MM.1S (cell line): ENCODE measurements around the gene CALML5.

Source experiments
- DNase-seq: peaks from one replicate; pipeline ENCODE4 v3.0.0-alpha.2; 2015
- H2AFZ ChIP-seq: fragments of 300-600 bp; sonication (generic); 2 replicates; pipeline ENCODE4 v1.6.0; 2016; ENCODE audit warnings: antibody characterized with exemption, low read length
- H3F3A ChIP-seq: fragments of 300-600 bp; sonication (generic); 2 replicates; pipeline ENCODE4 v1.6.1; 2016; ENCODE audit warnings: mild to moderate bottlenecking, antibody characterized with exemption, low read length, moderate library complexity, mixed read lengths; ENCODE audit not compliant: insufficient read depth
- H3K27ac ChIP-seq: fragments of 300-600 bp; sonication (generic); 2 replicates; pipeline ENCODE4 v1.5.1; 2016; ENCODE audit warnings: mild to moderate bottlenecking, low read length
- H3K27me3 ChIP-seq: fragments of 300-600 bp; sonication (generic); replicated peaks from 2 replicates; pipeline ENCODE4 v1.6.0; 2016; ENCODE audit warnings: low read length; ENCODE audit not compliant: insufficient read depth
- H3K36me3 ChIP-seq: fragments of 300-600 bp; sonication (generic); replicated peaks from 2 replicates; pipeline ENCODE4 v1.6.1; 2016; ENCODE audit warnings: mild to moderate bottlenecking, low read length, mixed read lengths; ENCODE audit not compliant: insufficient read depth
- H3K4me1 ChIP-seq: fragments of 300-600 bp; sonication (generic); 2 replicates; pipeline ENCODE4 v1.6.1; 2016; ENCODE audit warnings: low read length, mixed read lengths
- H3K4me2 ChIP-seq: fragments of 300-600 bp; sonication (generic); 2 replicates; pipeline ENCODE4 v1.6.0; 2016; ENCODE audit warnings: low read depth, low read length
- H3K4me3 ChIP-seq: fragments of 300-600 bp; sonication (generic); 2 replicates; pipeline ENCODE4 v1.5.1; 2016; ENCODE audit warnings: low read length, mixed read lengths
- H3K79me2 ChIP-seq: fragments of 300-600 bp; sonication (generic); 2 replicates; pipeline ENCODE4 v1.6.1; 2016; ENCODE audit warnings: mixed run types, low read length, mixed read lengths
- H3K9ac ChIP-seq: fragments of 300-600 bp; sonication (generic); 2 replicates; pipeline ENCODE4 v1.6.1; 2016; ENCODE audit warnings: low read length, mixed read lengths
- H3K9me2 ChIP-seq: fragments of 300-600 bp; sonication (generic); replicated peaks from 2 replicates; pipeline ENCODE4 v1.6.1; 2016; ENCODE audit warnings: mild to moderate bottlenecking, low read length, mixed read lengths; ENCODE audit not compliant: insufficient read depth
- H3K9me3 ChIP-seq: fragments of 300-600 bp; sonication (generic); replicated peaks from 2 replicates; pipeline ENCODE4 v1.6.1; 2016; ENCODE audit warnings: mild to moderate bottlenecking, low read length, mixed read lengths; ENCODE audit not compliant: insufficient read depth
- H4K20me1 ChIP-seq: fragments of 300-600 bp; sonication (generic); 2 replicates; pipeline ENCODE4 v1.6.1; 2016; ENCODE audit warnings: mild to moderate bottlenecking, low read length, moderate library complexity, mixed read lengths; ENCODE audit not compliant: insufficient read depth
- CTCF ChIP-seq: fragments of 300-600 bp; sonication (generic); IDR thresholded peaks from 2 replicates; pipeline ENCODE4 v1.5.1; 2016; ENCODE audit warnings: antibody characterized with exemption, low read length, mixed read lengths
- EZH2 ChIP-seq: fragments of 300-600 bp; sonication (generic); optimal IDR thresholded peaks from 2 replicates; pipeline ENCODE3; 2017; ENCODE audit warnings: low read depth, mild to moderate bottlenecking, antibody characterized with exemption, low read length, mixed read lengths
- EZH2phosphoT487 ChIP-seq: fragments of 300-600 bp; sonication (generic); IDR thresholded peaks from 2 replicates; pipeline ENCODE4 v1.6.1; 2018; ENCODE audit warnings: antibody characterized with exemption, low read length

Gene CALML5

GRCh38 chr10:5502061-5502521 is 2.7 kb upstream of the CALML5 start:
- Histone ChIP-seq H4K20me1 (no peaks in the 10 kb centered on the region), H2AFZ (no peak overlapping the region), H3K79me2 (no peaks in the 10 kb centered on the region), H3F3A (no peaks in the 10 kb centered on the region), H3K27me3 (peaks cover 19% of the 10 kb centered on the region), H3K9me3 (no peaks in the 10 kb centered on the region), H3K4me2 (no peak overlapping the region), H3K36me3 (no peaks in the 10 kb centered on the region), H3K4me3 (no peak overlapping the region), H3K9ac (no peak overlapping the region), H3K27ac (no peak overlapping the region), H3K9me2 (no peaks in the 10 kb centered on the region), H3K4me1 (no peaks in the 10 kb centered on the region)
- DNase-seq, result no peak
- TF ChIP-seq CTCF (no peak), EZH2 (no peak), EZH2phosphoT487 (no peak)

- no peaks in the 10 kb centered on the region for H3K4me1 ChIP-seq
- H3K4me2 ChIP-seq, result no peak overlapping the region
- H4K20me1 ChIP-seq, result no peaks in the 10 kb centered on the region
- peaks cover 19% of the 10 kb centered on the region for H3K27me3 ChIP-seq
- H3K9me3 ChIP-seq, result no peaks in the 10 kb centered on the region
- no peaks in the 10 kb centered on the region for H3K36me3 ChIP-seq
- H3K27ac ChIP-seq, result no peak overlapping the region
- H3K9me2 ChIP-seq, result no peaks in the 10 kb centered on the region
- no peak for DNase-seq
- no peaks in the 10 kb centered on the region for H3F3A ChIP-seq
- no peak overlapping the region for H3K4me3 ChIP-seq
- H3K9ac ChIP-seq, result no peak overlapping the region
- H3K79me2 ChIP-seq, result no peaks in the 10 kb centered on the region
- TF ChIP-seq EZH2 (no peak), EZH2phosphoT487 (no peak), CTCF (no peak)
- H2AFZ ChIP-seq, result no peak overlapping the region
Measured at GRCh38 chr10:5500910-5501309, 1.5 kb upstream of the CALML5 start.

- Histone ChIP-seq H3K27me3 (peaks cover 19% of the 10 kb centered on the region), H3K9me3 (no peaks in the 10 kb centered on the region), H3F3A (no peaks in the 10 kb centered on the region), H3K4me3 (no peak overlapping the region), H2AFZ (no peak overlapping the region), H4K20me1 (no peaks in the 10 kb centered on the region), H3K79me2 (no peaks in the 10 kb centered on the region), H3K4me2 (no peak overlapping the region), H3K4me1 (no peaks in the 10 kb centered on the region), H3K9me2 (no peaks in the 10 kb centered on the region), H3K9ac (no peak overlapping the region), H3K27ac (no peak overlapping the region), H3K36me3 (no peaks in the 10 kb centered on the region)
- no peak for DNase-seq
- TF ChIP-seq CTCF (no peak), EZH2phosphoT487 (no peak), EZH2 (no peak)
Measured at GRCh38 chr10:5500162-5500670, 846 bp upstream of the CALML5 start.
